Left colon (tissue), 2 donors: Measurements from ENCODE around the gene MGRN1. TPM values are rescaled to one million over a fixed set of nuclear protein-coding genes. Genes with fewer than 3 reads are reported as not detected.
"Not testable (repeated sequence)": the region's sequence is repeated elsewhere in the genome, so short reads cannot be mapped to it uniquely, and the experiment has no call there.

Experiments used
- ATAC-seq: fragments of 200-7000 bp; cut with Tn5 transposase; one replicate; pipeline ENCODE4 v1.9.1; 2020; ENCODE audit warnings: mild to moderate bottlenecking, moderate library complexity
- DNase-seq, 2 donors: peaks; one replicate each; pipeline ENCODE4 v3.0.0-alpha.2; 2020
- intact Hi-C, 2 donors: fragments of 100-400 bp; cut with DNase I in 1 of 2; cut with micrococcal nuclease in 1 of 2; formaldehyde crosslinking; loops; one replicate each; pipeline versions ENCODE4 v1.11.2 to v1.14.0; 2022; cut with DNase I, micrococcal nuclease
- total RNA-seq, 2 donors: library from RNA; stranded (reverse); fragmentation: NEBNext Ultra II Directional; extraction: Animal tissue kit (Norgen Biotek cat#: 25700); gene quantifications; one replicate each; pipeline ENCODE4 v1.2.1, GENCODE V29; 2021
- donor health status: DM: no; HTN: no; CAD: no.
- donor health status: DM: yes; HTN: yes; CAD: no.

MGRN1 gene
- total RNA-seq, 2 donors from 2014 or later = 71.9 to 84.6 TPM

DNA sequence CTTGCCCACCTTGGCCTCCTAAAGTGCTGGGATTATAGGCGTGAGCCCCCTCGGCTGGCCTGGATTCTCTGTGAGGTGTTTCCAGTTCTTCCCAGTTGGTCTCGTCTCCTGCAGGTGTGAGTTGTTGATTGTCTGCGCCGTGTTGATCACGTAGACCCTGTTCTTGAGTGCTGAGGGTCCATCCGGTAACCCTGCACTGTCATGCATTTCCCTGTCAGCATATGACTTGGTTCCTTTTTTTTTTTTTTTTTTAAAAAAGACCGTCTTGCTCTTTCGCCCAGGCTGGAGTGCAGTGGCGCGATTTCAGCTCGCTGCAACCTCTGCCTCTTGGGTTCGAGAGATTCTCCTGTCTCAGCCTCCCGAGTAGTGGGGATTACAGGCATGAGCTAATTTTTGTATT is 17.3 kb downstream of the MGRN1 start:
- intact Hi-C loops = no loop called here
- ATAC-seq = no peak
- no peak for DNase-seq

- DNase-seq = no peak
- ATAC-seq = no peak
- intact Hi-C loops = no loop called here
Measured at GRCh38 chr16:4646773-4647643, 22.4 kb downstream of the MGRN1 start.

DNA sequence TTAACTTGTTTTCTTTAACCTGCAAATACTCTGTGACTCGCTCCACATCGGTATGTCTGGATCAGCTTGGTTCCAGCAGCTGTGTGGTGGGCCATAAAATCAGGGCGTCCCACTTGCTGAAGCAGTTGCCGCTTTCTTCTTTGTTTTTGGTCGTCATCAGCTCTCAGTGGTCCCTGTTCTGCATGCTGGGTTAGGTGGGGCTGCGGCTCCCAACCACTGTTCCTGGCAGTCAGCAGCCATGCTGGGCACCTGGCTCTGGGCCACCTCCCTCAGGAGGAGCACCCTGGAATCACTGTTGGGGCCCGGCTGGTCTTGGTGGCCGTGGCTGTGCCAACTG is 23.0 kb downstream of the MGRN1 start:
- ATAC-seq (no peak), DNase-seq (no peak)
- intact Hi-C loops = no loop called here

GRCh38 chr16:4648917-4649316 is 24.3 kb downstream of the MGRN1 start:
- ATAC-seq (no peak), DNase-seq (no peak)
- intact Hi-C loops = no loop called here

DNA sequence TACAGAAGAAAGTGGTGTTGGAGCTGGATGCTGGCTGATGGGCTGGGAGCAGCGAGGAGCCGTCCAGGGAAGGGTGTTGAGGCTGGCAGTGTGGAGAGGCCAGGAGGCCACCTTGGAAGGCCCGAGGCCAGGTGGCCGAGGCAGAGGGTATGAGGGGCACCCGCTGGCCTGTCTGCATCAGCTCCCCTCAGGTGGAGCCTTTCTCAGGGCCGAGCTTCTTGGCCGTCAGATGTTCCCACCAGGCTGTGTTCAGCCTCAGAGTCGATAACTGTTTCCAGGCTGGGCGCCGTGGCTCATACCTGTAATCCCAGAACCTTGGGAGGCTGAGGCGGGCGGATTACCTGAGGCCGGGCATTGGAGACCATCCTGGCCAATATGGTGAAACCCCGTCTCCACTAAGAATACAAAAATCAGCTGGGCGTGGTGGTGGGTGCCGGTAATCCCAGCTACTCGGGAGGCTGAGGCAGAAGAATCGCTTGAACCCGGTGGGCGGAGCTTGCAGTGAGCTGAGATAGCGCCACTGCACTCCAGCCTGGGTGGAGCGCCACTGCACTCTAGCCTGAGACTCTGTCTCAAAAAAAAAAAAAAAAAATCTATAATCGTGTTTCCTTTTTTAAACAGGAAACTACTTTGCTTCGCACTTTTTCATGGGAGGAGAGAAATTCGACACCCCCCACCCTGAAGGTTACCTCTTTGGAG is 25.3 kb downstream of the MGRN1 start:
- DNase-seq (no peak), ATAC-seq (no peak)
- intact Hi-C loops = no loop called here

DNA sequence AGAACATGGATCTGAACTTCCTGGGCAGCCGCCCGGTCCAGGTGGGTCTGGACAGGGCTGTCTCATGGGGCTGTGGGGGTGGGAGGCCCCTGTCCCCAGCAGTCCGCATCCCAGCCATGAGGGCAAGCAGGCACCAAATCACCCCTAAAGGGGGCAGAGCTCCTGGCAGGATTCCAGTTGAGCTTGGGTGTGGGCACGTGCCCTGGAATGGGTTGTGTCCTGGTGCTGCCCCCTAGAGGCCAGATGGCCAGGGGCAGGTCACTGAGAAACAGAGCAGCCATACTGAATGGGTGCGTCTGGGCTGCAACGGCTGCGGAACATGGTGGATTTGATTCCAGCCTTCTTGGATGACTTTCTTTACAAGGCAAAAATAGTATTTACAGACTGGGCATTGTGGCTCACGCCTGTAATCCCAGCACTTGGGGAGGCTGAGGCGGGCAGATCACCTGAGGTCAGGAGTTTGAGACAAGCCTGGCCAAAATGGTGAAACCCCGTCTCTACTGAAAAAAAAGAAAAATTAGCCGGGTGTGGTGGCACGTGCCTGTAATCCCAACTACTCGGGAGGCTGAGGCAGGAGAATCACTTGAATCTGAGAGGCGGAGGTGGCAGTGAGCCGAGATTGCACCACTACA is 25.9 kb downstream of the MGRN1 start:
- intact Hi-C loops = not testable (repeated sequence)
- peak; percentile 59 to 82 for DNase-seq
- peak; percentile 52 for ATAC-seq

- DNase-seq (no peak), ATAC-seq (no peak)
- intact Hi-C loops = no loop called here
Measured at GRCh38 chr16:4651827-4652226, 27.2 kb downstream of the MGRN1 start.

GRCh38 chr16:4652561-4652960 is 27.9 kb downstream of the MGRN1 start:
- no peak for ATAC-seq
- DNase-seq = no peak
- intact Hi-C loops = no loop called here

DNA sequence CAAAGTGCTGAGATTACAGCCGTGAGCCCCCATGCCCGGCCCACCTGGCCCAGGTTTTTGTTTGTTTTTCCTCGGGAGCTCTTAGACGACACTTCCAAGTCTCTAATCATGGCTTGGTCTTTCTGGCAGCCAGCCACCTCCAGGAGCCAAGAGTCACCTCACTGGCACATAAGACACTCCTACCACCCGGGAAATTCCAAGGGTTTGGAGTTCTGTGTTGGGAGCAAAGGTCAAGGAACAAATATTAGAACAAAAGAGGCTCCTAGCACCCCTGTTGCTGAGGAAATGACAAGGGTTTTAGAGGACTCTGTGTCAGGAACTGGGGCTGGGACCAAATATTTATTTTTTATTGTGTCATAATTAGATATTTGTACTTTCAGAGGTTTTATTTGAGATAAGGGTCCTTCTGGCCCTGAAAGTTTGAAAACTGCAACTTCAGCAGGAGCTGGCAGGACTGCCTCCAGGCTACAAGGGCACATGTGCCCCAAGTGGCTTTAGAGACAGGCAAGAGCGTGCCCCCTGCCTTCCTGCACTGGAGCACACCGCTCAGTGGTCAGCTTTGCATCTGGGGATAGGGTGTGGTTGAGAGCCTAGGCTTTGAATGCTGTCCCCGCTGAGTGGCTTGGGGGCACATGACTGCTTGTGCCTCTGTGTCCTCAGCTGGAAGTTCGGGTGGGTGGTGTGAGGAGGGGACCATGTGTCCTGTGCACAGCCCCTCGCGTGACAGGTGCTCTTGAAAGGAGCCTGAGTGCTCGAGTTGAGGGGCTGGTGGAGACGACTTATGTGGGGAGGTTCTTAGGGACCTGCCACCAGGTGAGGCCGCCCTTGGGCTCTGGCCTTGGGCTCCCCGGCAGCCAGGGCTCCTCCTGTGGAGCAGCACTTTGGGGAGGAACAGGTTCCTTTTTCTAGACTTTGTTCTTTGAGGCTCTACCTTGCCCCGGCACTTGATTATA is 29.7 kb downstream of the MGRN1 start:
- intact Hi-C loops = no loop called here
- DNase-seq = peak; percentile 84 to 86
- ATAC-seq = peak; percentile 86

GRCh38 chr16:4654964-4655590 is 30.5 kb downstream of the MGRN1 start:
- DNase-seq (no peak), ATAC-seq (no peak)
- intact Hi-C loops = no loop called here

- ATAC-seq (no peak), DNase-seq (no peak)
- intact Hi-C loops = no loop called here
Measured at GRCh38 chr16:4655801-4656200, 31.2 kb downstream of the MGRN1 start.

GRCh38 chr16:4656221-4656620 is 31.6 kb downstream of the MGRN1 start:
- intact Hi-C loops = no loop called here
- DNase-seq (no peak), ATAC-seq (no peak)

DNA sequence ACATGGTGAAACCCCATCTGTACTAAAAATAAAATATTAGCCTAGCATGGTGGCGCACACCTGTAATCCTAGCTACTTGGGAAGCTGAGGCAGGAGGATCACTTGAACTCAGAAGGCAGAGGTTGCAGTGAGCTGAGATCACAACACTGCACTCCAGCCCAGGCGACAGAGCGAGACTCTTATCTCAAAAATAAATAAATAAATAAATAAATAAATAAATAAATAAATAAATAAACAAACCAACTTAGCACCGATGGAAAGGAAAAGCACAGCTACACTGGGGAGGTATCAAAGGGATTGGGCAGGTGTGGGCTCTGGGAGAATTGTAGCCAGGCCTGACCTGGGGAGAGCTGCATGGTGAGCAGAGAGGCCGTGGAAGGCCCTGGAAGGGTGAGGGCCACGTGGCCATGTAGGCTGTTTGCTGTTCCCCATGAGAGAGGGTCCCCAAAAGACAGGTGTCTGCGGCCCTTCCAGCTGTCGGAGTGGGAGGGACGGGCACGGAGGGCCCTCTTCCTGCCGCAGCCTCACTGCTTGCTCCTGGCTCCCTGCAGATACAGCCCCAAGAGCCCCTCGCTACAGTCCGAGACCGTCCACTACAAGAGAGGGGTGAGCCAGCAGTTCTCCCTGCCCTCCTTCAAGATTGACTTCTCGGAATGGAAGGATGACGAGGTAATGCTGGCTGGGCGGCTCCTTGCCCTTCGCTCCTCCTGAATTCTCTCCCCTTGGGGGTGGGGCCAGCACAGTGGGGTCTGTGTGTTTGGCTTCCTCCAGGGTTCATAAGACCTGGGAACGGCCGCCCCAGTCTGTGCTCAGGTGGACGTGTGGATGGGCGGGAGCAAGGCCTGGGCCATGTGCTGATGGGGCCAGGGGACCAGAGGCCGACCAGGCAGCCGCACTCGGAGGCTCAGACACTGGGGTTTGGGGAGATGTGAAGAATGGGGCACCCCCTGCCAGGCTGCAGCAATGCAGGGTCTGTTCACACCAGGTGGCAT is 32.4 kb downstream of the MGRN1 start:
- no peak for DNase-seq
- ATAC-seq = no peak
- intact Hi-C loops = no loop called here

DNA sequence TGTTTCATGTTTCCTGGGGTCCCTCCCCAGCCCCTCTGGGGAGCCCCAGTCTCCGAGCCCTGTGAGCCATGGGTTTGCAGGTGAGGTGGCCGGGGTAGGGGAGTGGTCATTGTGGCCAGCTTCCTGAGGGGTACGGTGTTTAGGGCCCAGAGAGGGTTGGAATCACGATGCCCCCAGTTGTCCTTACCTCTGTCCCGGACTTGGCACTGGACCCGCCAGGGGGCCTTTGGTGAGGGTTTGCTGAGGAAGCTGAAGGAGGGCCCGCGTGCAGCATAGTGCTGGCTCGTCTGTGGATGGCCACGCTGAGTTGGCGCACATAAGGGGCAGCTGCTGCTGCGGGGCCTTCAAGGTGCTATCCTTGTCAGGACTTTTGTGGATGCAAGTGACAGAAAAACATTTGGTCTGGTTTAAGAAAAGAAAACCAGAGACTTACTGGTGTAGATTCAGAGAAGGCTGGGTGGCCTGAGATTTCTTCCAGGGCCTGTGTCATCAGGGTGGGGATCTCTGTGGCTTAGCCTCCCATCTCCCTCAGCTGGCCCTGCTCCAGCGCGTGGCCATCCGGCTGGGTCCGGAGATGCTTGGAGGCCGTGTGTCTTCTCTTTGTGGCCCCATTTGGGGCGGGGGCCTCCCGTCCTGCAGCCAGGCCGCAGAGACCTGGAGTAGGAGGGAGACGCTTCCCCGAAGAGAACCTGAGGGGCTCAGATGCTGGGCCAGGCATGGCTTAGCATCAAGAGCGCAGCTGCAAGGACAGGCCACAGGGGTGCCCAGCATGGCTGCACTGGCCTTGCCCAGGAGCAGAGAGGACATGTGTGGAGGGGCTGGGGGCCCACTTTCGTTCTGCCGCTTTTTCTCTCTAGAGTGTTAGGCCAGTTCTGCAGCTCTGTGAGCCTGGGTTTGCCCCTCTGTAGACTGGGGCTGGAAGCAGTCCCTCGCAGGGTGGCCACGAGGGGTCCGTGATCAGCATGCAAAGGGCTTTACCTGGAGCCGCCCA is 35.0 kb downstream of the MGRN1 start:
- intact Hi-C loops = no loop called here
- DNase-seq (no peak), ATAC-seq (no peak)

- intact Hi-C loops = no loop called here
- DNase-seq (peak in 1 of 2 donors; percentile 47), ATAC-seq (no peak)
Measured at GRCh38 chr16:4660454-4661007, 35.9 kb downstream of the MGRN1 start.

- DNase-seq = no peak
- intact Hi-C loops = no loop called here
Measured at GRCh38 chr16:4661661-4662060, 37.0 kb downstream of the MGRN1 start.

More at GRCh38 chr16:4661661-4662060, 37.0 kb downstream of the MGRN1 start:
- ATAC-seq = no peak
